Left renal cortex interstitium (tissue), 4 donors: ENCODE data around the gene ZSCAN29. TPM values are rescaled to one million over a fixed set of nuclear protein-coding genes. Genes with fewer than 3 reads are reported as not detected.
A peak's percentile ranks its signal among the peaks of the same experiment; 100 is the strongest.
"Not testable (repeated sequence)": the region's sequence is repeated elsewhere in the genome, so short reads cannot be mapped to it uniquely, and the experiment has no call there.

Source experiments
- DNase-seq, 4 donors: peaks; one replicate each; pipeline ENCODE4 v3.0.0-alpha.2; 2013; ENCODE audit warnings: low read depth in 4 of 4, low spot score in 2 of 4, missing footprints in 1 of 4
- polyA plus RNA-seq, 4 donors: library from polyadenylated mRNA; unstranded; fragments of 120-200 nt; gene quantifications; one replicate each; pipeline ENCODE4 v1.2.1, GENCODE V29; 2013; ENCODE audit not compliant: insufficient read length in 4 of 4

ZSCAN29 gene
- 10 to 100 TPM; 19.7 to 35.5 (median 28.9) TPM for polyA plus RNA-seq

DNA sequence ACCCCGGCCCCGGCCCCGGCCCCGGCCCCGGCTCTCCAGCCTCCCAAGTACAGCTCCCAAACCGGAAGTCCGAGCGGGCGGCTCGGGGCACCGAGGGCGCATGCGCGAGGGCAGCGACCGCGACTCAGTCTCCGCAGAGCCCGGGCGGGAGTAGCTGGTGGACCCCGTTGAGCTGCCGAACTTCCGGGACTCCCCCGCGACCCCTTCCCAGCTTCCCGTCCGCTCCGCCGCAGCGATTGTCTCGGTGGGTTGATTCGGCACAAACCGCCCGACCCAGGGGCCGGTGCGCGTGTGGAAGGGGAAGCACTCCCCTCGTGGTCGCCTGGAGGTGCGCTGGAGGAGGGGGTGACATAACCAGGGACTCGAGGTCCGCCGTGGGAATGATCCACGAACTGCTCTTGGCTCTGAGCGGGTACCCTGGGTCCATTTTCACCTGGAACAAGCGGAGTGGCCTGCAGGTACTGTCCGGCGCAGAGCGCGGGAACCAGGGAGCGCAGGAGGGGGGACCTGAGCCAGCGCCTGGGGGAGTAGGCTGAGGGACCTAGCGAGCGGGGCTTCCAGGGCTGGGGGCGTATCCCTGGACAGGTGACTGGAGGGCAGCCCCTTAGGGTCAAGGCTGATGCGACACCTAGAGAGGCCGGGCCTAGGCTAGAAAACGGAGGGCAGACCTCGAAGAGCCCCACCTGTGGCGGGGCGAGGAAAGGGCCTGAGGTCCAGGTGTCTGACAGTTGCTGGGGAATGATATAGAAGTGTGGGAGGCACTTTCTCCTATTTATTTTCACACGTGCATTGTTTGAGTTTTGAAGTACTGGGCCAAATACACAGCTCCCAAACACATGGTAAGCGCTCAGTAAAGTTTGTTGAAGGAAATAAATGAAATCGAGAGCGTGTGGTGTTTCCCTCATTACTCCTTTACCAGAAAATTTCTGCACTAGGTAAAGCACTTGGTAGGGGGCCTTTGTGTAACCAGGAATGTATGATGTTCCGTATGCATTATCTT, at the start of gene ZSCAN29, which contains the start of gene TUBGCP4:
ZSCAN29 (minus strand) TSS at position 69 of the 1,000 bp plus-strand sequence. CDS start 1,130 bp downstream, outside the sequence.
TUBGCP4 (plus strand) TSS at position 127 of the 1,000 bp plus-strand sequence; CDS start at position 381, 254 bp downstream.
- peak; percentile 53 to 77 (median 64) for DNase-seq

- no peak for DNase-seq
Observed at GRCh38 chr15:43420435-43420834, 49.6 kb upstream of the ZSCAN29 start.

- no peak for DNase-seq
Observed at GRCh38 chr15:43414196-43414595, 43.4 kb upstream of the ZSCAN29 start.

GRCh38 chr15:43412096-43412495, 41.3 kb upstream of the ZSCAN29 start:
- no peak for DNase-seq

DNA sequence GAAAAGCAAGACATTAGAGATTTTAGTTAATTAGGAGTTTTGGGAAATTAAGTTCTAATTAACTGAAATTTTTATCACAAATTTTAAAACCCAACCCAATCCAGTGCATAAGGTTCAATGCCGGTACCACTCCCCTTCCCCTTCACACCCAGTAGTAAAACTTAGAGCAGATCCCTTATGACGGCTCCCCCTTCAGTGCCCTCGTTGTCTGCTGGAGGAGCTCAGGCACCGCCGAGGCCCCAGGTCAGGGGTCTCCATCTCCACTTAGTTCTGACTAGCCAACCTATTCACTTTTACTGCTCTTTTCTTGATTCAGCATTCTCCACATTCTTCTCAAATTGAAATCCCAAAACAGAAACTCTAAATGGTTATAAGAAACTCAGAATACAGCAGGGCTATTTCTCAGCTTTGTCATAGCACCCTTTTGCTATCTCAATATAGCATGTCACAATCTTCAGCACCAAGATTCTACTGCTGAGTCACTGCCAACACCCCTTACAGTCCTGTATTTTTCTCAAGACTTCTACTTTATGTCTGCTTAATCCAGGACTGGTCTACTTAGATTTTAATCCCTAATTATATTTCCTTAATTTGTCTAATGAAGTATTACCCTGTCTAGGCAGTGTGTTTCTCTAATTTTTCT, 39.9 kb upstream of the ZSCAN29 start:
- no peak for DNase-seq

- DNase-seq = no peak
Observed at GRCh38 chr15:43408789-43409188, 37.9 kb upstream of the ZSCAN29 start.

DNA sequence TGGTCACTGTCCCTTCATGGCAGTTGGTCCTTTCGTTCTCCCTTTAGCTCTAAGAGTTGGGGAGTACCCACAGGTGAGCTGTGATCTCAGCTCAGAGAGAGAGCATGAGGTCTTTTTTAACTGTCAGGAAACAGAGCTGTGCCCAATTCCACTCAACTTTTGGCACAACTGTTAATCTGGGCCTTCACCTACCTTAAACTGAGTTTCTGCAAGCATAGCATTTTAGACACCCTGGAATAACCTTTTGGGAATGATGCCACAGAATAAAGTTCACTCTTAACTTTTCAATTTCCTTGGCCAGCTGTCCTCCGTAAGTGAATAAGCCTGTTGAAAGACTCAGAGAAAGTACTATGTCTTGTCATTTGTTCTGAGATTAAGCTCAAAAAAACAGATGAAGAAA, 36.0 kb upstream of the ZSCAN29 start:
- no peak for DNase-seq

DNA sequence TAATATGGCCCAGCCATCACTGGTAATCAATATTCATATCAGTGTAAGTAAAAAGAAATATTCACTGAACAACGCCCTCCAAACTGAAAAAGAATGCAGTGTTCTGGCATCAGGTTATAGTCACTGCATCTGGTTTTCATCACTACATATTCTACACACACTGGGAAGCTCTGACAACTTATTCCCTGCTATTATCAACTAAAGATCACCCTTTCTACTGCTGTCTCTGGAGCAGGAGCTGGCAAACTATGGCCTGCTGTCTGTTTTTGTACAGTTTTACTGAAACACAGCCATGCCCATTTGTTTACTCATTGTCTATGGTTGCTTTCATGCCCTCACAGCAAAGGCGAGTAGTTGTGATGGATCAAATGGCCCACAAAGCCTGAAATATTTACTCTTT, 35.3 kb upstream of the ZSCAN29 start:
- no peak for DNase-seq

DNA sequence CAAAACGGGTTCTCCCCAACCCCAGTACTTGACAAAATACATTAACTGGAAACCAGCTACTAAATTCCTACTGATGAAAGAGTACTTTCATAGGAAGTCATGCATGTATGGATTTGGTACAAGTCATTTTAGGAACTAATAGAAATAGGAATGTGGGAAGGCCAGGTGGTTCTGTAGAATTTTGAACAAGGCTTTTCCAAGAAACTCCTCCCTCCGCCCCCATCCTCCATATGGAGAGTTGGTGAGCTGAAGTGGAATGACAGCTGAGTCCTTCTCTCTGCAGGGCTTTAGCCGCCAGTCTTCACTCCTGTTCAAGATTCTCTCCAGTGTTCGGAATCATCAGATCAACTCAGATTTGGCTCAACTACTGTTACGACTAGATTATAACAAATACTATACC, 33.3 kb upstream of the ZSCAN29 start:
- no peak for DNase-seq

- no peak for DNase-seq
Observed at GRCh38 chr15:43403616-43404015, 32.8 kb upstream of the ZSCAN29 start.

DNA sequence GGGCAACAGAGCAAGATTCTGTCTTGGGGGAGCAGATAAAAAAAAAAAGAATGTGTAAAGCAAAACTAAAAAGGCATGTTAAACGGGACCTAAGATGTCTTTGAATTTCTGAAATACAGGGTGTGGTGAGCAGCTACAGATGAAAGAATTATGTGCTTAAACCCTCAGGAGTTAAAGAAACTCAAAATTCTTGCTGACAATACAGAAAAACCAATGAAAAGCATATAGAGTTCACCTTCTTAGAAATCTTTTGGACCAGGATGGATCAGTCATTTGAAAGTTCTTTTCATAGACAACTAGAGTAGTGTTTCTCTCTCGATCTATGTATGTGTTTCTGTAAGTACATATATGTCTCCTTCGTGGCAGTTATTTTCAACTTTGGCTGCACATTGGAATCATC, 31.4 kb upstream of the ZSCAN29 start:
- no peak for DNase-seq

DNA sequence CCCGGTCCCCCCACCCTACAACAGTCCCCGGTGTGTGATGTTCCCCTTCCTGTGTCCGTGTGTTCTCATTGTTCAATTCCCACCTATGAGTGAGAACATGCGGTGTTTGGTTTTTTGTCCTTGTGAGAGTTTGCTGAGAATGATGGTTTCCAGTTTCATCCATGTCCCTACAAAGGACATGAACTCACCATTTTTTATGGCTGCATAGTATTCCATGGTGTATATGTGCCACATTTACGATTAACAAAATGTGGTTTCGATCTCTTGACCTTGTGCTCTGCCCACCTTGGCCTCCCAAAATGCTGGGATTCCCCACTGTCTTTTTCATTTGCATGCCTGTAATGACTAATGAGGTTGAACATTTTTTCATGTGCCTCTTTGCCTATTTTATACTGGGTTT, 22.7 kb upstream of the ZSCAN29 start:
- DNase-seq = not testable (repeated sequence)

DNA sequence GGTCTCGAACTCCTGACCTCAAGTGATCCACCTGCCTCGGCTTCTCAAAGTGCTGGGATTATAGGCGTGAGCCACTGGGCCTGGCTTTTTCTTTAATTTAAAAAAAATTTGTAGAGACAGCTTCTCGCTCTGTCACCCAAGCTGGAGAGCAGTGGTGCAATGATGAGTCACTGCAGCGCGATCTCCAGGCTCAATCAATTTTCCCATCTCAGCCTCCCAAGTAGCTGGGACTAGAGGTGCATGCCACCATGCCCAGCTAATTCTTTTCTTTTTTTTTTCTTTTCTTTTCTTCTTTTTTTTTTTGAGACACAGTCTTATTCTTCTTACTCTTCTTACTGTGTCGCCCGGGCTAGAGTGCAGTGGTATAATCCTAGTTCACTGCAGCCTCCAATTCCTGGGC, 19.9 kb upstream of the ZSCAN29 start:
- no peak for DNase-seq

DNA sequence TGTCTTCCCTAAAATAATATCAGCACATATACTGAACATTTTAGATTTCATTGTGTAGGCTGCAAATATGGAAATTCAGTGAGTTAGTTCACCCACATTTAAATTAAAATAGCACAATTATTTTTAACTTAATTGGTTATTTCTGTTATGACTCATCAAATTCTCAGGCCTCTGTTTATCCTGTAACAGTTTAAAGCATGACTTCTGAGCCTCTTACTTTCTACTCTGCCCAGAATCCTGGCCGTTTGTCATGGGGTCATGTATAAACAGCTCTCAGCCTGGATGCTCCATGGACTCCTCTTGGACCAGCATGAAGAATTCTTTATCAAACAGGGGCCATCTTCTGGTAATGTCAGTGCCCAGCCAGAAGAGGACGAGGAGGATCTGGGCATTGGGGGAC, 12.2 kb upstream of the ZSCAN29 start:
- DNase-seq = no peak

DNA sequence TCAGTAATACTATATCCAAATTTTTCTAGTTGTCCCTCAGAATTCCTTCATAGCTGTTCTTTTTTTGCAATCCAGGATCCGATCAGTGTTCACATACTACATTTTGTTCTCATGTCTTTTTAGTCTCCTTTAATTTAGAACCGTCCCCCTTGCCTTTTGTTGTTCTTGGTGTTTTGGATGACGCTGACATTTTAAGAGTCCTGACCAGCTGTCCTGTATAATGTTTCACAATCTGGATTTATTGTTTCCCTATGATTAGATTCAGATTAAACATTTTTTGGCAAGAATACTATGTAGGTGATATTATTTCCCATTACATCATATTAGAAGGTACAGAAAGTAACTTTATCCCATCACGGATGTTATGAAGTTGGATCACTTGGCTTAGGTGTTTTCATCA, 11.5 kb upstream of the ZSCAN29 start:
- DNase-seq = no peak

DNA sequence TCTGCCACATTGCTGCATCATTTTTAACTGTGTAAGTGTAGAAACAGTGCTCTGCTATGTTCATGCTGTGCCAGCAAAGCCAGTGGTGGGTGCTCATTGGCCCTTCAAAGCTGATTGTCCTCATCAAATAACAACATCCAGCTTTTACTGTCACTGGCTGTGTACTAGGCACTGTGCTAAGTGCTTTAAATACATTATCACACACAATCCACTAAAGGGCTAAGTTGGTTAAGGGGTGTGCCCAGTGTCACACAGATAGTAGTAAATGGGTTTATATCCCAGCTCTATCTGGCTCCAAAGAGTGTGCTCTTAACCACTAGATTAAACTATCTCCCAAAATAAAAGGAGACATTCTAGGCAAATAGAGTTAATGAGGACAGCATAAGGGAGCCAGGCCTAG, 7.8 kb upstream of the ZSCAN29 start:
- no peak for DNase-seq

- no peak for DNase-seq
Observed at GRCh38 chr15:43376017-43376705, 5.3 kb upstream of the ZSCAN29 start.

- DNase-seq = peak in 3 of 4 donors; percentile 21 to 48 (median 40)
Observed at GRCh38 chr15:43370310-43370974, 401 bp downstream of the ZSCAN29 start.

GRCh38 chr15:43361313-43361903, 9.4 kb downstream of the ZSCAN29 start:
- no peak for DNase-seq

- no peak for DNase-seq
Observed at GRCh38 chr15:43360821-43361220, 10.0 kb downstream of the ZSCAN29 start.
